HG02938 (cell line): Measurements from ENCODE around the gene BOC.

Source experiments
- ATAC-seq: cut with Tn5 transposase; IDR thresholded peaks from one replicate; pipeline ENCODE4 v1.9.1; 2021; ENCODE audit warnings: mild to moderate bottlenecking, moderate library complexity; ENCODE audit not compliant: unreplicated experiment

Gene BOC

DNA sequence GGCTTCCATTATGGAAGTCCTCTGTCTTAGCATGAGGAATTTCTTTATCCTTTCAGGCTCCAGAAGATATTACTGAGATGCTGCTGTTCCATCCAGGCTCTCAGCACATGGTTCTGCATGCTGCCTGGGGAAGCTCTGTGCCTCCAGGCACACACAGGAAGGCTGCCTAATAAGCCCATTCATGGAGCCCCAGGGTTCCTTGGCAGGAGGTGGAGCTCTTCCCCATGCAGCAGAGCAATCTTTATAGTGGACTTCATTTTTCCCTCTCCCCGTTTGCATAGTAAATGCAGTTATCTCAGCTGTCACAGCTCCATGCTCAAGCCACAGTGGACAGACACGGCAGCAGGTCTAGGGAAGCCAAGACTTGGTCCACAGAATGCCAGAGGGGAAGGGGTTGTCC is 57.6 kb downstream of the BOC start:
- ATAC-seq, result no peak

DNA sequence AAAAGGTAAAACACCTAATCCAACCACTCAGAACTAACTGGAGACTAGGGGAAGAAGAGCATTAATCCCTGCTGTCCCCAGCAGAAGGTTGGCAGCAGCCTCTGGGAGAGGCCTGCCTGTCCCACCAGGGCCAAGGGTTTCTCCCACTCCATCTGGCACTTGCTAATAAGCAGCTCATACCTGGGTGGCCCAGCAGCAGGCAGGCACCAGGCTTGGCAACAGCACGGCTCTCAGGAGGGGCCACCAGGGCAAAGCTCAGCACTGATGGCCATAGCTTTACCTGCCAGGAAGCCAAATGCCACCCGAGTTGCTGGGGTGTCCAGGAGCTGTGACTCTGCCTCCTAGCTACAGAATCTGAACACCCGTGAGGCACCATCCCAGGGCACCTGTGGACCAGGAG is 58.3 kb downstream of the BOC start:
- ATAC-seq, result no peak

DNA sequence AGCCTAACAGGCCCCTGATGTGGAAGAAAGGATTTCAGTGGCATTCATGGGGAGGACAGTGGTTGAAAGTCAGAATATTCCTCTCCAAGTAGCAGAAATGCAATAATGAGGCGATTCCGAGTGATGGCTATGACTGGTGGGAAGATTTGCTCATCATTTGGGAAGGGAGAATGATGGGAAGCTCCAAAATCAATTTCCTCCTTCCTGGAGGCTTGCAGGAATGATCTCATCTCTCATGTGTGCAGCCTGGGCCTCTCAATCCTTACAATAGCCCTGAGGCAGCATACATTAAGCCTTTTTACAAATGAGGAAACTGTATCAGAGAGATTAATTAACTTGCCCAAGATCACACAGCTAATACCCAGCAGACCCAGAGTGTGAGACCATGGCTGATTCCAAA is 58.7 kb downstream of the BOC start:
- ATAC-seq, result no peak

DNA sequence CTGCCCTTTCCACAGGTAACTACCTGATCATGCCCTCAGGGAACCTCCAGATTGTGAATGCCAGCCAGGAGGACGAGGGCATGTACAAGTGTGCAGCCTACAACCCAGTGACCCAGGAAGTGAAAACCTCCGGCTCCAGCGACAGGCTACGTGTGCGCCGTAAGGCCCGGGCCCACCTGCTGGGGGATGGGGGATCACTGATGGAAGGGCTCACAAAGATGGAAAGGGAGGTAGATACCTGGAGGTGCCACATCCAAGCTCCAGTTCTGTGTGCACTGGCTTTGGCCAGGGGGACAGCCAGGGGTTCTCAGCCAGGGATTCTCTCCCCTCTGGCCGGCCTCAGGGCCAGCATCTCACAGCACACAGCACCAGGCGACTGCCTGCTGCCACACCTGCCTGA is 59.4 kb downstream of the BOC start:
- ATAC-seq, result no peak

DNA sequence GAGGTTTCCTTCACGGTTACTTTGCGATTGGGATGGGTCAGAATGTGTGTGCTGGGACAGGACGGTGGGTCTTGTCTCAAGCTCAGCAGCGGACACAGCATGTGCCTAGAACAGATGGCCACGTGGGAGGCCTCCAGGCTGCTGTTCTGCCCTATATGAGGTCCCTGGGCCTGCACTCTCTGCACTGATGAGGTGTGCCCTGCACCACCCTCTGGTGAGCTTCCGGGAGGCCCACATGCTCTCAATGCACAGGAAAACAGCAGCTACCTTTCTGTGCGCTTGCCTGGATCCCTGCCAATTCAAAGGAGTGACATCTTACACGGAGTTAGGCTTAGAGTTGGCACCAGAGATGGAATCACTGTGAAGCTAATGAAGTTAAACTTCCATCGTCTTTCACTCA is 59.8 kb downstream of the BOC start:
- no peak for ATAC-seq

DNA sequence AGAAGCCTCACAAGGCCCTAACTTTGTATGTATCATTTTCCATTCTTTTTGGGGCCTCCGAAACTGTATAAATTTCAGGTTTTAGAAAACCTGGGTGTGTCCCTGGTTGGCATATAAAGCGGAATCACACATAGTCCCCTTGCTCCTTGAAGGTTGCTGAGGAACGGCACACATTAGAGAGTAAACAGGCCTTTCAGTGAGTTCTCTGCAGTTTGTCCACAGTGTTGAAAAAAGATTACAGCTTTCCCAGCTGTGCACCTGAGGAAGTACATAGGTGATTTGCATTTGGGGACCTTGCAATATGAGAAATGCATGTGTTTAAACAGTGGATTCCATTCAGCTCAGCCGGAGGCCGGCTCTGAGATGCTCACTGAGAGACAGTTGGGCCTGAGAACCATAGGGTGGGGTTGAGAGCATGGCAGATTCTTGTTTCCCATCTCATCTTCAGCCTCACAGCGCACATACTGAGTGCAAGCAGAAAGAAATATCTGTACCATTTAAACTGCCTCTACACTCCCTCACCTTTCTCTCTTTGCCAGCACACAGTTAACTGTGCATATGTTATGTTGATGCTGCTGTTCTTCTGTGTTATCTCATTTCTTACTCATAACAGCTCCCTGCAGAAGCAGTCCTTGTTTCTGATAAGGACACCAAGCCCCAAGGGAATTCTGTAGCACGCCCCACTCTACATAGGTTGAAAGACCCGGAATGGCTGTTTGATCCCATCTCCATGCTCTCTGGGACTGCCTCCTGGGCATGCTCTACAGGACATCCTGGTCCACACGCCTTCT is 60.4 kb downstream of the BOC start:
- ATAC-seq, result no peak

DNA sequence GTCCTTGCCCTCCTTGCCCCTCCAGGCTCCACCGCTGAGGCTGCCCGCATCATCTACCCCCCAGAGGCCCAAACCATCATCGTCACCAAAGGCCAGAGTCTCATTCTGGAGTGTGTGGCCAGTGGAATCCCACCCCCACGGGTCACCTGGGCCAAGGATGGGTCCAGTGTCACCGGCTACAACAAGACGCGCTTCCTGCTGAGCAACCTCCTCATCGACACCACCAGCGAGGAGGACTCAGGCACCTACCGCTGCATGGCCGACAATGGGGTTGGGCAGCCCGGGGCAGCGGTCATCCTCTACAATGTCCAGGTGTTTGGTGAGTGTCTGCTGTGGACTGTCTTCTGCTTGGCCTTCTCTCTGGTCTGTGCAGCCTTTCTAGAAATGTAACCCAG is 61.0 kb downstream of the BOC start:
- ATAC-seq, result no peak

DNA sequence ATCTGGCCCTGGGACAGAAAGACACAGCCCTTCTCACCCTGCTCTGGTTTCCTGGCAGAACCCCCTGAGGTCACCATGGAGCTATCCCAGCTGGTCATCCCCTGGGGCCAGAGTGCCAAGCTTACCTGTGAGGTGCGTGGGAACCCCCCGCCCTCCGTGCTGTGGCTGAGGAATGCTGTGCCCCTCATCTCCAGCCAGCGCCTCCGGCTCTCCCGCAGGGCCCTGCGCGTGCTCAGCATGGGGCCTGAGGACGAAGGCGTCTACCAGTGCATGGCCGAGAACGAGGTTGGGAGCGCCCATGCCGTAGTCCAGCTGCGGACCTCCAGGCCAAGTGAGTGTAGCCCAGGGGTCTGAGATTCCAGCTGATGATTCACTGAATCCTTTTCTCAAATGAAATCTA is 61.7 kb downstream of the BOC start:
- no peak for ATAC-seq

DNA sequence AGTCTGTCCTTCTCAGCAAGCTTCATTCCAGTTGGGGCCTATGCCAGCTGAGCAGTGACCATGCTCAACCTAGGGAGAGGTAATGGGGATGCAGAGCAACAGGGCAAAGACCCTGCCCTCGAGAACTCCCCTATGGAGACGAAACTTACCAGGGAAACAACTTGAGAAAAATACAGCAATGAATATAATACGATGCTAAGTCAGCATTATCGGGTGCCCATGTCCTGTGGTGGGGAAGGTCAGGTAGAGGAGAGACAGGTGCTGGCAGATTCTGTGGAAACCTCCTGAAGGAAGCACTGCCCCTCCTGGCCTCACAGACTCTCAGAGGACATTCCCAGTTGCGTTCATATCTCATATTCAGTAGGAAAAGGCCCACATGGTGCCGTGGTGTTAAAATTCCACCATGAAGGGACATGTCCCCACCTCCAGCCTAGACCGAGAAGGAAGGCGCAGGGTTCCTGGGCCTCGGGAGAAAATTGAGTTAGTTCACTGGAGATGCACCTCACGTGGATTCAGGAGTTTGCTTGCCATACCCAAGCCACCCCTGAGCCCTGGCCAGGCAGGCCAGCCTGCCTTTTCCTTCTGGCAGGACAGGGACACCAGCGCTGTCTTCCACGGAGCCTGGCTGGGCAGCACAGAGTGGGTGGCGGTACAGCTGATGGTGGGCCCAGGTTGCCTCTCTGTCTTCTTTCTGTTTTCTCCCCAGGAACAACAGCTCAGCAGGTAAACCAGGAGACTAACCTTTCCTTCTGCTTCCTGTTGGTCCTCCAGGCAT is 62.4 kb downstream of the BOC start:
- no peak for ATAC-seq

DNA sequence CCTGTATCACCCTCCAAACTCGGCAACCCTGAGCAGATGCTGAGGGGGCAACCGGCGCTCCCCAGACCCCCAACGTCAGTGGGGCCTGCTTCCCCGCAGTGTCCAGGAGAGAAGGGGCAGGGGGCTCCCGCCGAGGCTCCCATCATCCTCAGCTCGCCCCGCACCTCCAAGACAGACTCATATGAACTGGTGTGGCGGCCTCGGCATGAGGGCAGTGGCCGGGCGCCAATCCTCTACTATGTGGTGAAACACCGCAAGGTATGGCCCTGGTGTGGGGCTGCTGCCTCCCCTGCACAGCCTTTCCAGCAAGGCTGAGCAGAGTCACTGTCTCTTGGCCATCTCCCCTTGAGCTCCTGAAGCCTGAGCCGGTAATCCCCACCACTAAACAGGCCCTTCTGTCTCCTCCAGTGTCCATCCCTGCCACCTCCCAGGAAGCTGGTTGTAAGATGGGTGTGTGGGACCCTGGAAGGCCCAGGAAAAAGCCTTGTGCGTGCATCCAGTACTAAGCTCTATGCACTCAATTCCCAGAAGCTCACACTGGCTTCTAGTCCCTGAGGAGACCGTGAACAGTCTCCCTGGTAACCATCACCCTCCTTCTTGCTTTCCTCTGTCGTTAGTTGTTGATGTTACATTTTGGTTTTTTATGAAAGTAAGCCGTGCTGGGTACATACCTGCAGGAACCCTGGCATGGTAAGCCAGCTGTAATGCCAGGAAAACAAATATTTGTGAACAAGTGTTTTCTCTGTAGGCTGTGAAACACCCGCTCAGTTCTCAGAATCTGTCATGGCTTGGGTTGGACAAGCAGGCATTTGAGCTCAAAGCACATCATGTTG is 63.3 kb downstream of the BOC start:
- no peak for ATAC-seq

DNA sequence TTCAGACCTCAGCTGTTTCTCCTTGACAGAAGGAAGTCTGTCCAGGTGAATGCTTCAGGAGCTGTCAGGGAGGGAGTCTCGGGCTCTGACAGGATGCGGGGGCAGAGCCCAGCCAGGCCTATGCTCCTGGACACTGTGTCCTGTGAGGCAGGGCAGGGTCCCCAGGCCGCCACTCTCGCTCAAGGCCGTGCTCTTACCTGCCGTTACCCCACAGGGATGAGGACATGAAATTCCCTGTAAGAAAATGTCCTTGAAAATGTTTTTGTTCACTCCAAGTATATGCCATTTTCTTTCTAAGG is 63.9 kb downstream of the BOC start:
- ATAC-seq, result no peak

DNA sequence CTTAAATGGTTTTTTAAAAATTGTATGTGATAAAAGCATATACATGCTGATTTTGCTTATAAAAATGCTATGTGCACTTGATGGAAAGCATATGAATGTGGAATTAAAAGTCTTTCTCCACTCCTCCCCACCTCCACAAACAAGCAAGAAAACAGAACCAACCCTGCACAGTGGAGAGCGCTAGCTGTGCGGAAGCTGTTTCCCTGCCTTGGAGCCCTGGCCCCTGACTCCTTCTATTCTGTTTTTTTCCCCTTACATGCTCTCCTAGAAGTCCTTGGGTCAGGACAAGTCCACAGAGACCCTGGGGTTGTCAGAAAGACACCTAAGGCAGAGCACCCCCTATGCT is 64.2 kb downstream of the BOC start:
- ATAC-seq, result no peak

DNA sequence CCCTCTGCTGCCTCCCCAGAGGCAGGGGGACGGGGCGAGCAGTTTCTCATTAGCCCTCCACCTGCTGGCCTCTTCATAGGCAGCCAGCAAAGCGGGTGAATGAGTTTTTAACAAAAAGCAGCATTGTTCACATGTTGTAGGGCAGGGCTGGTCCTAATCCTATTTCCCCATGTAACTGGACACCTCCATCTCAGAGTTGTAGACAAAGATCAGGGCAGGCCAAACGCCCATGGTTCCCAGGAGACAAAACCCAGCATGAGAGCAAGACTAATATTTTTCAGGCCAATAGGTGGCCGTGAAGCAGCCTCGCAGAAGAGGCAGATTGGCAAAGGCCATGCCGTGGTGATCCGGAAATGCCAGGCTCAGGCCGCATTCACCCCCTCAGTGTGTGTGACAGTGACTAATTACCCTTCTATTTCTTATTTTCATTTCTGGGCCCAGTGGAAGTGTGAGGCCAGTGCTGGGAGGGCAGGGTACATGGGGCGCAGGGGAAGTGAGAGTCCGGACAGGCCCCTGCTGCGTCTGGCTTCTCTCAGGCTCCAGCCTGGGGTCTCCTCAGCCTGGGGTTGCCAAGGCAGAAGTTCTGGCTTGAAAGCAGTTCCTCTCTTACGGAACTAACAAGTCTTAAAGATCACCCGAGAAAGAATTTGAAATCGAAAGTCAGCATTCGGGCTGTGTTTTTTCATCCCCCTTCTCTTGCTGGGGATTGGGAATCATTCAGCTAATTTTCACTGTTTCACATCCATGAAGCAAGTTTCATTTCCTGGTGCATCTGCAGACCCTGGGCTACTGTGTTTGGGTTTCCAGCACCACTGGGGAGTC is 64.8 kb downstream of the BOC start:
- peak; percentile 63 for ATAC-seq

DNA sequence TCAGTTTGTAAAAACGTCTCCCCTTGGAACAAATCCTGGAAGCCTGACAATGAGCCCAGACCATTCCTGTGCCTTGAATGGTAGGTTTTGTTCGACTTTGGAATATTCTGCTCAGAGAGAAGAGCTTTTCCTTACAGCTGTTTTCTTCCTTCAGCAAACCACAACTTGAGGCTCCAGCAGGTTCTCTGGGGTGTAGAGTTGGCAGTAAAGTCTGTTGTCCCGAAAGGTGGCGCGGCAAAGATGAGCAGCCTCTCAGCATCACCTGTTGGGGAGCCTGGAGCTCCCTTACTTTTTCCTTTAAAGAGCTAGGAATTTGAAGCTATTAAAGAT is 65.4 kb downstream of the BOC start:
- ATAC-seq, result no peak

DNA sequence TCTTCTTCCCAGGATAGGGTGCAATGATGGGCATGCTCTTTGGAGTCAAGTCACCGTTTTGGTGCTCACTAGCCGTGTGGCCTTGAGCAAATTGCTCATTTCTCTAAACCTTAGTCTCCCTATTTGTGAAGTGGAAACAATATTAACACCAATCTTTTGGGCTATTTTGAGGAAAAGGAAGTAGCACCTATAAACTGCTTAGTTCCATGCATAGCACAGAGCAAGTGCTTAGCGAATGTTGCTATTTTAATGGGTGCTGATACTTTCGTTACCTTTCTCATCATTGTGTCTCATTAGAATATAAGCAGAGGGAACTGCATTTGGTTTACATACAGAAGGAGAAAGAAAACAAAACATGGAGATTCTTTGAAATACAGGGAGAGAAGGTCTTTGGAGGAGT is 66.1 kb downstream of the BOC start:
- no peak for ATAC-seq

DNA sequence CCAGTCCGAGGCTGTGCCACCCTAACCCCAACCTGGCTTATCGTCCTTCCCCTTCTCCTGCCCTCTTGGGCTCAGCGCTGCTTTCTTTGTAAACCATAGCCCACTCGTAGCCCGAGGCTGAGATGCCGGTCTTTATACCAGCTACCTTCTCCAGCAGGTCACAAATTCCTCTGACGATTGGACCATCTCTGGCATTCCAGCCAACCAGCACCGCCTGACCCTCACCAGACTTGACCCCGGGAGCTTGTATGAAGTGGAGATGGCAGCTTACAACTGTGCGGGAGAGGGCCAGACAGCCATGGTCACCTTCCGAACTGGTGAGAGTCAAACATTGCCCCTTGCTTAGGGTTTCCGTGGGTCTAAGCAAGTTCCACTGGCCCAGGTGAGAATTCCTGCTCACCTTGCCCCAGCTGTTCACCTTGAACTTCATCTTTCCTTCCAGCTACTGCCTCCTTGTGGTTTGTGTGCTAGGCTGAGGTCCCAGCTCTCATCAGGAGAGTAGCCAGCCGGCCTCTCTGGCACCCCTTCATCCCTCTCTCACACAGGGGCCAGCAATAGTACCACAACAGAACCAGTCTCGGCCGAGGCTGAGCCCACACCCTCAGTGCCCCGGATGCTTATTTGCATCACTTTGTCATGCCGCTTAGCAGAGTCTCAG is 66.7 kb downstream of the BOC start:
- no peak for ATAC-seq

DNA sequence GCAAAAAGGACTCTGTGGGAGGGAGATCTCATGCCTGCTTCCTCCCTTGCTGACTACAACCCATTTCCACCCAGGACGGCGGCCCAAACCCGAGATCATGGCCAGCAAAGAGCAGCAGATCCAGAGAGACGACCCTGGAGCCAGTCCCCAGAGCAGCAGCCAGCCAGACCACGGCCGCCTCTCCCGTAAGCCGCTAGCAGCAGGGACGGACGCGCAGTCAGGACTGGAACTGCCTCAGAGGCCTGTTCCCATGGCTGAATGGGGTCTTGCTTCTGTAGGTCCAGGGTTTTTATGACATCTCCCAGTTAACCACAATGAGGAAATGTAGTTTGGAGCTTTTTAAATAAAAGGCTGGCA is 67.2 kb downstream of the BOC start:
- ATAC-seq, result no peak

DNA sequence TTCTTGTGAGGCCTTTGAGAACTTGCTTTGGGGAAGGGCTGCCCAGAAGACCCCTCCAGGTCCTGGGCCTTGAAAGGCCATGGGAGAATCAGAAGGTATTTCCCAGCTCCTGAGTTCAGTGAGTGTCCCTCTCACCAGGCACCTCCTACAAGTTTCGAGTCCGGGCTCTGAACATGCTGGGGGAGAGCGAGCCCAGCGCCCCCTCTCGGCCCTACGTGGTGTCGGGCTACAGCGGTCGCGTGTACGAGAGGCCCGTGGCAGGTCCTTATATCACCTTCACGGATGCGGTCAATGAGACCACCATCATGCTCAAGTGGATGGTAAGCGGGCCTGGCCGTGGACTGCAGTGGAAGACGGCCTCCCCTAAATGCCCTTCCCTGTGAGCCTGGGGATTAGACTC is 68.3 kb downstream of the BOC start:
- ATAC-seq, result no peak

DNA sequence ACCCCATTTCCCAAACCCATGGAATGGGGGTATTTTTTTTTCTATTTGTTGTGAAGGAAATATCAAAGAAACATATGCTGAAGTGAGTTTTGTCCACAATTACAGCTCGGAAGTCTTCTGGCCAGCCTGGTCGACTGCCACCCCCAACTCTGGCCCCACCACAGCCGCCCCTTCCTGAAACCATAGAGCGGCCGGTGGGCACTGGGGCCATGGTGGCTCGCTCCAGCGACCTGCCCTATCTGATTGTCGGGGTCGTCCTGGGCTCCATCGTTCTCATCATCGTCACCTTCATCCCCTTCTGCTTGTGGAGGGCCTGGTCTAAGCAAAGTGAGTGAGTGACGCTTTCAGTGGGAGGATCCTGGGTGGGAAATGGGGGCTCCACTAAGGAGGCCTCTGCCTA is 71.9 kb downstream of the BOC start:
- no peak for ATAC-seq

DNA sequence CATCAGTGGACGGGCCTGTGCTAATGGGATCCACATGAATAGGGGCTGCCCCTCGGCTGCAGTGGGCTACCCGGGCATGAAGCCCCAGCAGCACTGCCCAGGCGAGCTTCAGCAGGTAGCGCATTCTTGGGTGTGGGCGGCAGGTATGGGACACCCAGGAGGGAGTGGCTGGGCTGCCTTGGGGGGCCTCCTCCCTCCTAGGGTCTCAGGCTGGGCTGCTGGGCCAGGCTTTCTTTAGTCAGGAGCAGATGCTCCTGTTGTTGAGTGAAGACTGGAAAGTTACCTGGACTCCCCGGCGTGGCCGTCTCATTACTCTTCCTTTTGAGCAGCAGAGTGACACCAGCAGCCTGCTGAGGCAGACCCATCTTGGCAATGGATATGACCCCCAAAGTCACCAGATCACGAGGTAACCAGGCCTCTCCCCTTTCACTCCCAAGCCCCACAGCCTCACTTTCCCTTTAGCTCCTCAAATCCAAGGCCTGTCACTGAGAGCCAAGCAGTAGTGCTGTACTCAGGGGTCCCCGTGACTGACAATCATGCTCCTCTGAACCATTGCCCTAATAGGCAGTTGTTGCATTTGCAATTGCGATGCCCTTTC is 73.2 kb downstream of the BOC start:
- ATAC-seq, result no peak

DNA sequence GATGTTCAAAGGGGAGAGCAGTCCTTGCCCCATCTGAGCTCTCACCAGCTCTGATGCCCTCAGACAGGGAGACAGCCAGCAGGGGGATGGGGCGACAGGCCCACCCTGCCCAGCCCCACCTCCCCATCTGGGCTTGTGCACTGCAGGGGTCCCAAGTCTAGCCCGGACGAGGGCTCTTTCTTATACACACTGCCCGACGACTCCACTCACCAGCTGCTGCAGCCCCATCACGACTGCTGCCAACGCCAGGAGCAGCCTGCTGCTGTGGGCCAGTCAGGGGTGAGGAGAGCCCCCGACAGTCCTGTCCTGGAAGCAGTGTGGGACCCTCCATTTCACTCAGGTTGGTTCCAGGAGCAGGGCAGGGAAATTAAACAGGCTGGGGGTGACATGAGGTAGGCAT is 73.9 kb downstream of the BOC start:
- no peak for ATAC-seq
